ENCODE results near the gene EXD2. TPM values are rescaled to one million over a fixed set of nuclear protein-coding genes. Genes with fewer than 3 reads are reported as not detected.
"Not testable (repeated sequence)": the region's sequence is repeated elsewhere in the genome, so short reads cannot be mapped to it uniquely, and the experiment has no call there.

EXD2 gene
- total RNA-seq, 1 experiment from 2014 or later: 13.0 TPM

DNA sequence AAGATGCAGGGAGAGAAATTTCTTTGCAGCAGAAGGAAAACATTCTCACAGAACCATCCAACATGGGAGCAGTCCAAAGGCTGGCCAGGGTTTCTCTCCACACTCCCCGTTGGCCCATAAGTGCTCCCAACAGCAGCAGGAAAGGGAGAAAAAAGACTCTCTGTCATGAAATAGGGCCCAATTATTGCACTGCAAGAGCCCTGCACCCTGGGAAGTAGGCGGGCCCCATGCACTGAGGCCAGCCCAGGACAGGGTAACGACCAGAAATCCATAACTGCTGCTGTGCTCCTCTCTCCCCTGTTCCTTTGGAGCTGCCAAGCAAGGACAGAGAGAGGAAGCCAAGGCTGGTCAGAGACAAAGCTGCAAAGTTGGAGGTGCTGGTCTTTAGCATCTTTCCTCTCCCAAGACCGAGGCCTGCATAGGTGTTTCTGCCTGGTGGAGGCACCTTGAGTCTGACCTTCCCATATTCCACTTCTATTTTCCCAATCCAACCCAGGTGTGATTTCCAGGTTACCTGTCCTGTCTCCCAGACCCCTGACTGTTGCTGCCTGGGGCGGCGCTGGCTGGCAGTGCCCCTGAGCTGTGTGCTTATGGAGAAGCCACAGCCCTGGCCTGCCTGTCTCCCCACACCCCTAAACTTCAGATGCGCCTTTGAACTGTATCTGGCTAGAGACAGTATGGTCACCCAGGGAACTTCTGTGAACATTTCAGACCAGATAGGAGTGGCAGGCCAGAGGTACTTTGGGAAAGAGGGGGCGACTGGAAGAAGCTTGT is 75.5 kb downstream of the EXD2 start:
- in situ Hi-C loops (cut with HindIII; ENCODE audit: low pct_unique_long_range_greater_than_20kb, low sequenced_read_pairs): no loop called here
- DNase-seq (ENCODE audit: low read depth): no peak

DNA sequence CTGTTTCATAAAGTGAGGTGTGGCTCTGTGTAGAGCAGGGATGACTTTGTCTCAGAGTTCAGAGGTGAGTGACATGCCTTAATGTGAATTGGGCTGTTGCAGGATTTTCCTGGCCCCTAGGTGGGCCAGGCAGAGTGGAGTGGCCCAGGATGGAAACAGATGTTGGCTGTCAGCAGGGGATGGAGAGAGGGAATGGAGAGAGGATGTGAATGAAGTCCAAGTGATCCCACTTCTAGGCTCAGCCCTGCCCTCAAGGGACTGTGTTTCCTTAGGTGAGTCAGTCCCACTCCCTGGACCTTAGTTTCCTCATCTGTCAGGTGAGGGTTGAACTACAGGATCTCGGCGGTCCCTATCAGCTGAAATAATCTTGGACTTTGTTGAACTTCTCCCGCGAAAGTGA is 76.2 kb downstream of the EXD2 start:
- in situ Hi-C loops (cut with HindIII; ENCODE audit: low pct_unique_long_range_greater_than_20kb, low sequenced_read_pairs): no loop called here

GRCh38 chr14:69268223-69268622 is 76.9 kb downstream of the EXD2 start:
- in situ Hi-C loops (cut with HindIII; ENCODE audit: low pct_unique_long_range_greater_than_20kb, low sequenced_read_pairs): no loop called here
- DNase-seq (ENCODE audit: low read depth): no peak

More for the DNA sequence above, 76.2 kb downstream of the EXD2 start:
- no peak for DNase-seq (ENCODE audit: low read depth)

DNA sequence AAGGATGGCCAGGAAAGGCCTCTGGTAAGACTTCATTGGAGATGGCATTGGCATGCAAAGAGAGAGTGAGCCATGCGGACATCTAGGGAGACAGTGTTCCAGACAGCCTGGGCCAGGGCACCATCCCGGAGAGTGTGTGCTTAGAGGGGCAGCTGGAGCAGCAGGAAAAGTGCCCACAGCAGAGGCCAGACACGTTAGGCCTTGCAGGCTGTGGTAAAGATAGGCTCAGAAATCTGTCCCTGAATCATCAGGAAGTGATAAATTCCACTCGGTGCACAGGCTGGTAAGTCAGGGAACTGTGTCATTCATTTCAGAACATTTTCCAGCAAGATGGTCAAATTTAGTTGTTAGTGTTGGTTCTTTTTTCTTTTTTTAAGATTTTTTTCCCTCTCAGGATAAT is 77.5 kb downstream of the EXD2 start:
- DNase-seq (ENCODE audit: low read depth): no peak

DNA sequence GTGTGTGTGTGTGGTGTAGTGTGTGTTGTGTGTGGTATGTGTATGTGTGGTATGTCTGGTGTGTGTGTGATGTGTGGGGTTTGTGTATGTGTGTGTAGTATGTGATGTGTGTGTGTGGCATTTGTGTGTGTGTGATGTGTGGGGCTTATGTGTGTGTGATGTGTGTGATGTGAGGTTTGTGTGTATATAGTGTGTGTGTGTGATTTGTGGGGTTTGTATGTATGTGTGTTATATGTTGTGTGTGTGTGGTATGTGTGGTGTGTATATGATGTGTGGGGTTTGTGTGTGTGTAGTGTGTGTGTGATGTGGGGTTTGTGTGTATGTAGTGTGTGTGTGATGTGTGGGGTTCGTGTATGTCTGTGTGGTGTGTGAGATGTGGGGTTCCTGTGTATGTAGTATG is 78.1 kb downstream of the EXD2 start:
- in situ Hi-C loops (cut with HindIII; ENCODE audit: low pct_unique_long_range_greater_than_20kb, low sequenced_read_pairs): no loop called here
- no peak for DNase-seq (ENCODE audit: low read depth)

More for the DNA sequence above, 77.5 kb downstream of the EXD2 start:
- in situ Hi-C loops (cut with HindIII; ENCODE audit: low pct_unique_long_range_greater_than_20kb, low sequenced_read_pairs): no loop called here

- no peak for DNase-seq (ENCODE audit: low read depth)
- in situ Hi-C loops (cut with HindIII; ENCODE audit: low pct_unique_long_range_greater_than_20kb, low sequenced_read_pairs): no loop called here
Measured at GRCh38 chr14:69270097-69270496, 78.8 kb downstream of the EXD2 start.

DNA sequence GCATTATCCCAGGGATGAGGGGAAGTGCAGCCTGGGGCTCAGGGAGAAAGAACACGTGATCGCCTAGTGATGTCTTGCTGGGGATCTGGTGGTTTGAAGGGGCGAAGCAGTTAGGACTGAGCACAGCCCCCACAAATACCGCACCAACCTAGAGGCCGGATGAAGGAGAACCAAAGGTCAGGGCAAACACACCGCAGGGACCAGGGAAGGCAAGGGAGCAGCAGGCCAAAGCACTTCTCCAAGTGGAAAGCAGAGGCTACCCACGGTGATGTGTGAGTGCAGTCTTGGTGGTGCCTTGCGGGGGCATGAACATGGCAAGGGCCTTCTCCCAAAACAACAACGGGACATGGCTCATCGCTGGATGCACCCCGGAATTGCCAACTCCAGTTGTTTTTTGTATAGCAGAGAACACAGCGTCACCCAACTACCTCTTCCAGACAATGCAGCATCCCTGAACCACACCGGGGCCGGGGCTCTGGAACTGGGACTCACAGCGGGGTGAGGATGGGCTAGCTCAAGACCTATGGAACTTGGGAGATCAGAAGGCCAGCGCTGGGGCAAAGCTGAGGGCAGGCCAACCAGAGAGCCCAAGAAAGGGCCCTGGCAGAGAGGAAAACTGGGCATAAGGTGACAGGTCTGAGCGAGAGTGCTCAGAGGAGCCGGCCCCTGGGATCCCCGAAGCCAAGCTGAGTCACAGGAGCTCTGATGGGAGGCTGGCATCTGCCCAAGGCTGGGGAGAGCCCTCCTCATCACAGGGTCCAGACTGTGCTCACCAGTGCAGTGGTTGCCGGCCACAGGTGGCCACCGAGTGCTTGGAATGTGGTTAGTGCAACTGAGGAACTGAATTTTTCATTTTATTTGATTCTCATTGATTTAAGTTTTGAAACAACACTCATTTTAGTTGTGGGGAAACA is 79.8 kb downstream of the EXD2 start:
- in situ Hi-C loops (cut with HindIII; ENCODE audit: low pct_unique_long_range_greater_than_20kb, low sequenced_read_pairs): no loop called here
- no peak for DNase-seq (ENCODE audit: low read depth)

DNA sequence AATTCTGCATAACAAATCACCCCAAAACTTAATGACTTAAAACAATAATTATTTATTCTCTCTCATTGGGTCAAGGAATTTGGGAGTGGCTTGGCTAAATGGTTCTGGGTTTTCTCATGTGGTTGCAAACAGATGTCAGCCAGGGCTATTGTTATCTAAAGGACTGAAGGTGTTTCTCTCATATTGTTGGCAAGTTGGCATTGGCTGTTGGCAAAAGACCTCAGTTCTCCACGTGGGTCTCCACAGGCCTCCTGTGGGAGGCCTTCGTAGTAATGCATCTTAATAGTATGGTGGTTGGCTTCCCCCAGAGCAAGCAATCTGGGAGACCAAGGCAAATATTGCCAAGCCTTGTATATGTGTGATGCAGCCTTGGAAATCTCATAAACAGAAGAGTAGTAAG is 83.0 kb downstream of the EXD2 start:
- DNase-seq (ENCODE audit: low read depth): no peak
- in situ Hi-C loops (cut with HindIII; ENCODE audit: low pct_unique_long_range_greater_than_20kb, low sequenced_read_pairs): no loop called here

GRCh38 chr14:69275331-69275730 is 84.0 kb downstream of the EXD2 start:
- in situ Hi-C loops (cut with HindIII; ENCODE audit: low pct_unique_long_range_greater_than_20kb, low sequenced_read_pairs): no loop called here
- DNase-seq (ENCODE audit: low read depth): no peak

DNA sequence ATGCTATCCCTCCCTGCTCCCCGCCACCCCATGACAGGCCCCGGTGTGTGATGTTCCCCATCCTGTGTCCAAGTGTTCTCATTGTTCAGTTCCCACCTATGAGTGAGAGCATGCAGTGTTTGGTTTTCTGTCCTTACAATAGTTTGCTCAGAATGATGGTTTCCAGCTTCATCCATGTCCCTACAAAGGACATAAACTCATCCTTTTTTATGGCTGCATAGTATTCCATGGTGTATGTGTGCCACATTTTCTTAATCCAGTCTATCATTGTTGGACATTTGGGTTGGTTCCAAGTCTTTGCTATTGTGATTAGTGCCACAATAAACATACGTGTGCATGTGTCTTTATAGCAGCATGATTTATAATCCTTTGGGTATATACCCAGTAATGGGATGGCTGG is 86.1 kb downstream of the EXD2 start:
- DNase-seq (ENCODE audit: low read depth); in situ Hi-C loops (cut with HindIII; ENCODE audit: low pct_unique_long_range_greater_than_20kb, low sequenced_read_pairs): not testable (repeated sequence)

GRCh38 chr14:69280746-69281291 is 89.5 kb downstream of the EXD2 start:
- in situ Hi-C loops (cut with HindIII; ENCODE audit: low pct_unique_long_range_greater_than_20kb, low sequenced_read_pairs): no loop called here
- no peak for DNase-seq (ENCODE audit: low read depth)

GRCh38 chr14:69281450-69282169 is 90.3 kb downstream of the EXD2 start:
- DNase-seq (ENCODE audit: low read depth): no peak
- in situ Hi-C loops (cut with HindIII; ENCODE audit: low pct_unique_long_range_greater_than_20kb, low sequenced_read_pairs): no loop called here

DNA sequence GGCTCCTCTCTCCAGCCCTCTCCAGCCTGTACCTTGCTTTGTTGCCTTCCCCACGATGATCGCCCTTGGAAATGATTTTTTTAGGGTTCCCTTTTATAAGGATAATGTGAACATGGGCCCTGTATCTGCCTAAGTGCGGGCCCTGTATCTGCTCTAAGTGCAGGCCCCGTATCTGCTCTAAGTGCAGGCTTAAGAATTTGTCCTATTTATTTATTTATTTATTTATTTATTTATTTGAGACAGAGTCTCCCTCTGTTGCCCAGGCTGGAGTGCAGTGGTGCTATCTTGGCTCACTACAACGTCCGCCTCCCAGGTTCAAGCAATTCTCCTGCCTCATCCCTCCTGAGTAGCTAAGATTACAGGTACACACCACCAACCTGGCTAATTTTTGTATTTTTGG is 91.2 kb downstream of the EXD2 start:
- no peak for DNase-seq (ENCODE audit: low read depth)

DNA sequence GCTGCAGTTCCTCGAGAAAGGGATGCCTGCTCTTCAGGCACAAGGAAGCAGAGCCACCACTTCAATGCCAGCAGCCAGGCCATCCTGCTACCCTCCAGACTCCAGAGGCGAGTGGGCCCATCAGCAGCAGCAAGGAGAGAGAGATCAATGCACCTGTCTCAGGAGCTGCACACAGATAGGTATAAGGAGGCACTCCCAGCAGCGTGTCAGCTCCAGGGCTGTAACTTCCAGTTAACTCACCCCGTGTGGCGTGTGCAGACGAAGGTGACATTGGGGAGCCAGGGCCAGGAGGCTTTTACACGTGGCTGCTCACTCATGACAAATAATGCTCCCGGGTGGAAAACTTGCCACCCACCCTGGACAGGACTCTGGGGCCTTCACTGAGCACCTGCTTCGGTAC is 92.9 kb downstream of the EXD2 start:
- in situ Hi-C loops (cut with HindIII; ENCODE audit: low pct_unique_long_range_greater_than_20kb, low sequenced_read_pairs): no loop called here
- no peak for DNase-seq (ENCODE audit: low read depth)

More for the DNA sequence above, 91.2 kb downstream of the EXD2 start:
- in situ Hi-C loops (cut with HindIII; ENCODE audit: low pct_unique_long_range_greater_than_20kb, low sequenced_read_pairs): no loop called here

DNA sequence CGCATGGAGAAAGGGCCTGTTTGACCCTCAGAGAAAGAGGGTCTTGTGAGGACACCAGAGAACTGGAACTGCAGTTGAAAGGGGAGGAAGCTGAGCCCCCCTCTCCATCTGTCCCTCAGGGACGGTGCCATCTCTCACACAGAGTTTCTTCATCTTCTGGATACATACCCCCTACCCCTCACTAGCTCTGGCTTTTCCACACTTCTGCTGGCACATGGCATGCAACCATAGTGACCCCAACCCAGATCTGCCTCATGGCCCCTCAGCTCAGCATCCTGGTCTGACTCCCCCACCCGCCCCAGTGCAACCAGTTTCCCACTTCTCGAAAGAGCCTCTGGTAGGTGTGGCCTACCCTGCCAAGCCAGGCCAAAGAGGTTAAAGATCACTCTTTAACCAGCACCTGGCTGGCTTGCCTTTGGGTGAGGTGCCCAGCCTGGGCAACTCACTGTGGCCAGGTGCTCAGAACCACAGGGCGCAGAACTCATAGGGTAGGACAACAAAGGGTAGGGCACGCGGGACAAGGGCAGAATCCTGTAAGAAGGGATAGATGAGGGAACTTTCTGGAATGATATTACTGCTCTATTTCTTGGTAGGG is 94.5 kb downstream of the EXD2 start:
- no peak for DNase-seq (ENCODE audit: low read depth)
- in situ Hi-C loops (cut with HindIII; ENCODE audit: low pct_unique_long_range_greater_than_20kb, low sequenced_read_pairs): no loop called here

GRCh38 chr14:69287098-69288010 is 96.1 kb downstream of the EXD2 start:
- no peak for DNase-seq (ENCODE audit: low read depth)
- in situ Hi-C loops (cut with HindIII; ENCODE audit: low pct_unique_long_range_greater_than_20kb, low sequenced_read_pairs): no loop called here

All from Caki2 (cell line).